HG03565 (cell line): ENCODE measurements around the gene DCPS.

Experiments
- ATAC-seq: cut with Tn5 transposase; IDR thresholded peaks from one replicate; pipeline ENCODE4 v1.9.1; 2021; ENCODE audit warnings: mild to moderate bottlenecking, moderate library complexity; ENCODE audit not compliant: unreplicated experiment

DCPS gene

DNA sequence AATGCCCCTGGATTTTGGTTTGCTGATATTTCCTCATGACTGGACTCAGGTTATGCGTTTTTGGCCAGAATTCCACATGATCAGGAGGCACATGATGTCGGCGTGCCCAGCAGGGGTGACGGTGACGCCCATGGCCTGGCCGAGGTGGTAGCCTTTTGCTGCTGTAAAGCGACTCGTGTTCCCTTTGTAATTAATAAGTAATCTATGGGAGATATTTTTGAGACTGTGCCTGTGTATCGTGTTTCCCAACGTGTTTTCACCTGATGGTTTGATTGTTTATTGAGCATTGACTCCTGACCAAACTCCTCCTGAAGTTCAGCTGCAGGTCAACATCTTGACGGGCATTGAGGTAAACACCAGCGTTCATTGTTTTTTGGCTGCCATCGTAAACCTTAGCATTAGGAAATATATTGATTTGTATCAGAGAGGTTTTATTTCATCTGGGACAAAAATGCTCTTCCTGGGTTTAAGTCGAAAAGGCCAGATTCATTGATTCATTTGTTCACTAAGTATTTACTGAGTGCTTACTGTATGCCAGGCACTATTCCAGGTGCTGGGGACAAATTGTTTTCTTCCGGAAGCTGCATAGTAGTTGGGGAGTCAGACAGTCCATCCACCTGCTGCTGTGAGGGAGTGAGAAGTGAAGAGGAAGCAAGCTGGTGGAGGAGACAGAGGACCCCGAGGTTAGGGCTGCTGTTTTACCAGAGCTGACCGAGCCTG lies 23.6 kb downstream of the DCPS start:
- no peak for ATAC-seq

GRCh38 chr11:126328001-126328390 lies 24.1 kb downstream of the DCPS start:
- no peak for ATAC-seq

DNA sequence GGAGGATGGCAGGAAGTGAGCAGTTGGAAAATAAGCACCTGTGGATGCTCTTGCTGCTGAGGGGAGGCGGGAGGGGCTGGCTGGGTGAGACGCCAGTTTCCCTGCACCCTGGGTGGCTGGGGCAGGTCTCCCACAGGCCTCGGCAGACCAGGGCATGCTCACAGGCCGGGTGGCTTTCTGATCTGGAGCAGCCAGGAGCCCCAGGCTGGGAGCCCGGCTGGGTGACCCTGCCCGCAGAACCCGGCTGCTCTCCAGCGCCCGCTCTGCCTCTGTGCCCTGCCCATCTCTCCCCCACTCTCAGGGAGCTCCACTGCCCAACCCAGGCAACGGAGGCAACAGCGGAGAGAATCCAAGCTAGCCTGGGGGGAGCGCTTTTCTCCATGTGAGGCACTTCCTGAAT lies 24.6 kb downstream of the DCPS start:
- no peak for ATAC-seq

DNA sequence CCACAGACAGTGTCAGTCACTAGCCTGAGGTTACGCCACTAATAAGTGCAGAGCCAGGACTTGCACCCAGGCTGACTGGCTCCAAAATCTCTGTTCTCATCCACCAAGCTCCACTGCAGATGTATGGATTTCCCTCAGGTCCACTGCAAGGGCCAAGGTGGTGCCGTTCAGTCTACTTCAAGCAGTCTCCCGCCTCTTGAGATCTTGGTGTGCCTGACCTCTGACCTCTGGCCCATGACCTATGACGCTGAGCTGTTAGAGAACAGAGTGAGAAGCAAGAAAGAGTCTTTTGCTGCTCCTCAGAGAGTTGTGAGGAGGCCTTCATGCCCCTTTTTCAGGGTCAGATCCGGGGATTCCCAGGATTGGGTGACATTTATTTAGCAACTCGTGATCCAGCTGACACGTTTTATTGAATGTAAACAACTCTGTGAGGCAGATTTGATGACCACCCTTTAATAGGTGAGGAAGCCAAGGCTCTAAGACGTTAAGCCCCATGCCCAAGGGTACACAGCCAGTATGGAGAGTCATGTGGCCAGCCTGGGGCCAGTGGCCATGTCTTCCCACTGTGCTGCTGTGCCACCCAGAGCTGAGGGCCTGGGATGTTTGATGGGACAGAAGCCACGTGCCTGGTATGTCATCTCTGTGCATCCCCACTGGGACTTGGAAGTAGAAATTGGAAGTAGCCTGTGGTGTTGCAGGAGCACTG lies 25.2 kb downstream of the DCPS start:
- no peak for ATAC-seq

DNA sequence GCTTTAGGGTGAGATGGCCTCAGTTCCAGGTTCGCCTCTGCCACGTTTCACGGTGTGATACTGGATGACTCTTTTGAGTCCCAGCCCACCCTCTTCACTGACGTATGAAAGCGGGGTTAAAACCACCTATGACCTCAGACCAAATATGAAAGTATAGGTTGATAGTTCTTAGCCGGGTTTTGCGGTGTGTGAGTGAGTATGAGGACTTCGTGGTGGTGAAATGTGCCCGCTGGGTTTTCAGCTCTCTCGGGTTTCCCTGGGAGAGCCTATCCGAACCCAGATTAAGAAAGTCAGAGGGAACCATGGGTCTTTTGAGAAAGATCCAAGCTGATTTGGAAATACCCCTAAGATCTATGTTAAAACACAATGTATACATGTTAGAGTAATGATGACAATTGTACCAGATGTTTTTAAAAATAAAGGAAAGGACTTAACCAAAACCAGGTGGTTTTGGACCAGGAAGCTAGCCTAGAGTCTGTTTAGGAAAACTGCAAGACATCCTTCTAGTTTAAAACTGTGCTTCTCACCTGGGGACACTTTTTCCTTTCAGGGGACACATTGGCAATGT lies 25.9 kb downstream of the DCPS start:
- no peak for ATAC-seq

GRCh38 chr11:126331286-126331685 lies 27.4 kb downstream of the DCPS start:
- no peak for ATAC-seq

- no peak for ATAC-seq
These were observed 28.4 kb downstream of the DCPS start for GRCh38 chr11:126332221-126332711.

GRCh38 chr11:126333142-126333541 lies 29.3 kb downstream of the DCPS start:
- ATAC-seq = no peak

GRCh38 chr11:126334659-126335462 lies 31.0 kb downstream of the DCPS start:
- no peak for ATAC-seq

DNA sequence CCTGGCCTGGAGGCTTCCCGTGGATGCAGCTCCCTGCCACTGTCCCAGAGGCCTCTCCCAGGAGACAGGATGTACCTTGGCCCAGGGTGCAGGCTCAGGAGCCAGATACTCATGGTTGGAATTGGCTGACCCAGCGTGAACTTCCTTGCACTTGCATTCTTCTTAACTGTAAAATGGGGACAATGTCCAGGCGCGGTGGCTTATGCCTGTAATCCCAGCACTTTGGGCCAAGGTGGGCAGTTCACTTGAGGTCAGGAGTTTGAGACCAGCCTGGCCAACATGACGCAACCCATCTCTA lies 31.6 kb downstream of the DCPS start:
- ATAC-seq = no peak

DNA sequence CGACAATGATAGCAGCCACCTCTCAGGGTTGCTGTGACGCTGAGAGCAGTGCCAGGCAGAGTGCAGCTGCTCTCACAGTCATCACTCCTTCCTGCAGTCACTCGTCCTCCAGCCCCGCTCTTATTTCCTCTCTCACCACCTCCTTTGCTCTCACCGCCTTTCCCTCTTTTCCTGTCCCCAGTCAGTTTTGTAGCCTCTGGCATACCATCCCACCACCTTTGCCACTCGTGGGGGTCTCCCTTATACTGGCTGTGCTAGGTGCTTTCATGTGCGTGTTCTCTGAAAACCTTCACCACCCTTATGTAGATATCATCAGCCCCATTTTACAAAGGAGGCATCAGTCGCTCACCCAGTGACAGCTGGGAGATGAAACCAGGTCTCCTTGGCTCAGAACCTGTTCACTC lies 32.3 kb downstream of the DCPS start:
- ATAC-seq = no peak

GRCh38 chr11:126336671-126337101 lies 32.8 kb downstream of the DCPS start:
- ATAC-seq = no peak

DNA sequence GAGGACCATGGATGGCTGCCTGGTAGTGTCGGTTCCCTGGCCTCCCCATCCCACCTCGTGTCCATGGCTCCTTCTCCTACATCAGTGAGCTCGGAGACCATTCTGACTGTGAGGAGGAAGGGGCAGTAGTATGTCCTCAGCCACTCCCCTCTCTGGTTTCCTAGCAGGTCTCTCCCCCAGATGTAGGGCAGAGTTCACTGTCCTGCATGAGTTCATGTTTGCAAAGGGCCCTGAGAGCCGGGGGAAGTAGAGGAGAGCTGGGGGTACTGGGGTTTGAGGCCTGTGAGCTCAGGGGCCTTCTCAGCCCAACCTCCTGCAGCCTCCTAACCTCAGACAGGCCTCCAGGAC lies 33.2 kb downstream of the DCPS start:
- no peak for ATAC-seq

DNA sequence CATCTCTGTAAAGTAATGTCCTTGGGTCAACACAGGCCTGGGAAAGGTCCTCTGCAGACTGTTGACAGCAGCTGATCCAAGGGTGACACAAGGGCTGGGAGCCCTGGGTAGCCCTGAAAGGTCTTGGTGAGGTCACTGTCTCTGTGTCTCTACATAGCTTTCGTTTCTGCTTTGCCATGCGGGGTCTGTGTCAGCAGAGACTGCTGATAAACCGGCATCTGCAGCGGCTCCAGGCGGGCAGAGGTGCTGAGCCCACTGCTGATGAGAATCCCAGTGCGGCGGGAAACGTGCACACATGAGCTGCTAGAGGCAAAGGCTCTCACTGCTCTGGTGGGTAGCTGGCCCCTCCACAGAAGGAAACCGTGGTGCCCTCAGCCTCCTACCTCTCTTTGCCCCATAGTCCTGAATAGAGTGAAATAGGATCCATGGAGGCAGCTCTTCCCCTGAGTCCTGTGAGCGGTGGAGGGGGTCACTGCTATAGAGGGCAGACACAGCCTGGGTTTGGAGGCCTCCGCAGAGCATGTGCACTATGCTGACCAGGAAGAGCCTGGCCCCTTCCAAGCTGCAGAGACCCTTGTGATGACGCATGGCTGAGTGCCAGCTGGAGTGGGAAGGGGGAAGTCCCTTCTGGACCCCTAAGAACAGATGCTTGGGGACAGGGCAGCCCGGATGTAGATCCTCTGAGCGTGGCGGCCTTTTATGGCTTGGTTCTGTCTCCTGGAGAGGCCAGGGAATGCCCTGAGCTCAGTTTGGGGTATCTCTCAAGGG lies 33.8 kb downstream of the DCPS start:
- no peak for ATAC-seq

- ATAC-seq = no peak
These were observed 34.6 kb downstream of the DCPS start for GRCh38 chr11:126338346-126339055.

DNA sequence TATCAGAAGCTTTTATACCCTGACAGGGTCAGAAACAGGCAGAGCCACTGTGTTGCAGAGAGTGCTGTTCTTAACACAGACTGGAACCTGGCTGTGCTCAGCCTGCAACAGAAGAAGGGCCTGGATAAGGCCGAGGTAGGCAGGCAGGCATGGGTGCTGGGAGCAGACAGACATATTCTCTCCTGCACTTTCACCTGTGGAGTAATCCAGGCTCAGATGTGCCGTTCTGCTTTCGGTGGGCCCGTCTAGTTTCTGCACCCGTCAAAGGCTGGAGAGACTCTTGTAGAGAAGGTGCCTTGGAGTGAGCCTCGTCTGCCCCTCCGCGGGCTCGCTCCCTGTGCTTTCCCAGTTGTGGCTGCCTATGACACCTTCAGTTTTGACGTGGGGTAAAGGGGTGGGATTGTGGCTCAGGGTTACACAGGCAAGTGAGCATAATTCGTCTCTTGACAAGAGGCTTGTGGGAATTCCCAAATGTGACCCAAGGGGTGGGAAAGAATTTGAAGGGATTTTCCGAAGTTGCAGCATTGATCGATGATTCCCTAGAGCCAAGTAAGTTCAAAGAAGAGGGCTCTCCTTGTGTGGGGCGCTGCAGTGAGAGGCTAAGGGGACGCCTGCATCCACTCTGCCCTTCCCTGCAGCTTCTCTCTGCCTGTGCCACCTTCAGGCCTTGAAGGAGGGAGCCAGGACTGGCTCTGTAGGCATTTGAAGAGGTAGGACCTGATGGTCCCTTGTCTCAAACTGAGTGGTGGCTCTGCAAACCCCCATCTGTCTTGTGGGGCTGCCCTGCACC lies 35.4 kb downstream of the DCPS start:
- ATAC-seq = no peak

DNA sequence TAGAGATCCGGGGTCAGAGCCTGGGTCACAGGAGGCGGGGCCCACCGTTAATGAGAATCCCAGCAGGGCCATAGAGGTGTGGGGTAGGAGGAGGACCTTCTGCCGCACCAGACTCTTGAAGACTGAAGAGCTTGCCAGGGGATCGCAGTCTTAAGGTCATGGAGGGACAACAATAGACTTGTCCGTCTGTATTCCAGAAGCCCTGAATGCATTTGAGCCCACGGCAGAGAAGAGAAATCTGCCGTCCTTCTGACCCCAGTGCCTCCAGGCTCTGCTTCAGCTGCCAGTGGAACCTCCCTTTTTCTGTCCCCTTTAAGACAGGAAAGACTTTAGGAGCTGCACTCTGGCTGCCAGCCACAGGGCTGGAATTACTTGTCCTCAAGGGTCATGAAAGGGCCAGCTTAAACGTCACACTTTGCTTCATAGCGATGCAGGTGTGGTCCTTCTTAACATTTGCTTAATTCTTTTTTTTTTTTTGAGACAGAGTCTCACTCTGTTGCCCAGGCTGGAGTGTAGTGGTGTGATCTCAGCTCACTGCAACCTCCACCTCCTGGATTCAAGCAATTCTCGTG lies 36.1 kb downstream of the DCPS start:
- ATAC-seq = no peak

DNA sequence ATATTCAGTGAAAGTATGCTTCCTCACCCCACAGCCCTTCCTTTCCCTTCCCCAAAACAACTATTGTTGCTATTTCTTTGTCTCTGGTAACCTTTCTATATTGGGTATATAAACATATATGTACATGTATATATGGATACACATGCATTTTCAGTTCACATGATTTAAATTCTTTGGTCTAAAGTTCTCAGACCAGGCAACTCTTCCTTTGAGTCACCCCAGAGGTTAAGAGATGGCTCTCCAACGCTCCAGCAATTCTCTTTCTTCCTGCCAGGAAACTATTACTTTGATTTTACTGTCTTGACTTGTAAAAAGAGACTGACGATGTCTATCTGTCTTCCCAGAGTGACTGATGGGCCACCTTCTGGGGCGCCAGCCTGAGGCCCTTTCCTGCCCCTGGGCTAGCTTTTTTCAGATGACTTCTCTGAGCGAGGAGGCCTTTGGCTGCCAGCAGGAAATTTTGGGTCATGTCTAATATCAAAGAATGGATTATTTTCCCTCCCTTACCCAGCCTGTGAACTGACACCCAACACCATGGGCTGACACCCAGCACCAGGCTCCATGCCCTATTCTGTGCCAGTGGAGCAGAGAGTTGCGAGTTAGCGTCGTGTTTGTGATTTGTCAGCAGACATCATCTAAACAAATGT lies 37.2 kb downstream of the DCPS start:
- ATAC-seq = peak; percentile 66

GRCh38 chr11:126341760-126342161 lies 37.9 kb downstream of the DCPS start:
- no peak for ATAC-seq
